A549 (cell line): ENCODE data around the gene NUFIP2. TPM values are rescaled to one million over a fixed set of nuclear protein-coding genes. Genes with fewer than 3 reads are reported as not detected.

Source experiments
- ATAC-seq, 2 experiments: fragments of 200-7000 bp in 1 of 2; fragments of >200 bp in 1 of 2; cut with Nextera tagmentation in 1 of 2; cut with Tn5 transposase in 1 of 2; 3 replicates each; pipeline versions ENCODE4 v1.8.0 to v1.9.1; 2018 to 2020; ENCODE audit warnings: mild to moderate bottlenecking in 1 of 2, moderate library complexity in 1 of 2
- CTCF ChIA-PET: fragments of 300-600 bp; sonication (Branson Sonifier 250); formaldehyde crosslinking; extraction: SDS; loops from one replicate; lab custom pipeline; 2021; ENCODE audit warnings: antibody characterized with exemption, inconsistent platforms; lab: Yijun Ruan, JAX
- POLR2A ChIA-PET: fragments of 350-600 bp; formaldehyde crosslinking; extraction: SDS; loops from one replicate; lab custom pipeline; 2021; ENCODE audit warnings: antibody characterized with exemption, inconsistent platforms; lab: Yijun Ruan, JAX
- DNase-seq, 2 experiments: peaks; one replicate each; pipeline versions ENCODE4 v3.0.0 to v3.0.0-alpha.2; 2011 to 2016; ENCODE audit warnings: low read depth in 1 of 2, low spot score in 1 of 2
- FAIRE-seq: peaks from 2 replicates; lab custom pipeline; 2011; peaks lifted over from hg19 to GRCh38; lab: Jason Lieb, UNC
- H3K27ac ChIP-seq, 2 experiments: fragments of >200 bp; sonication (Bioruptor Twin); formaldehyde crosslinking; 3 replicates each; pipeline ENCODE4 v1.5.1; 2016 to 2017
- H3K4me1 ChIP-seq: fragments of >200 bp; sonication (Bioruptor Twin); formaldehyde crosslinking; 3 replicates; pipeline ENCODE4 v1.6.1; 2016
- H3K4me2 ChIP-seq: fragments of >200 bp; sonication (Bioruptor Twin); formaldehyde crosslinking; 3 replicates; pipeline ENCODE4 v1.6.1; 2016
- H3K4me3 ChIP-seq: fragments of >200 bp; sonication (Bioruptor Twin); formaldehyde crosslinking; 3 replicates; pipeline ENCODE4 v1.5.1; 2016
- H3K9me3 ChIP-seq: fragments of >200 bp; sonication (Bioruptor Twin); formaldehyde crosslinking; 3 replicates; pipeline ENCODE4 v1.6.1; 2016
- BHLHE40 ChIP-seq: IDR thresholded peaks from 2 replicates; pipeline ENCODE4 v1.6.1; 2012; ENCODE audit warnings: low read depth, low read length, inconsistent platforms
- CBX2 ChIP-seq: fragments of 200-600 bp; sonication (generic); IDR thresholded peaks from 2 replicates; pipeline ENCODE4 v1.6.1; 2016; ENCODE audit warnings: low read depth, mild to moderate bottlenecking, borderline replicate concordance
- CHD2 ChIP-seq: fragments of 150-350 bp; IDR thresholded peaks from 2 replicates; pipeline ENCODE4 v1.6.1; 2014; ENCODE audit warnings: low read length; ENCODE audit not compliant: partially characterized antibody
- E2F6 ChIP-seq: IDR thresholded peaks from 2 replicates; pipeline ENCODE4 v1.6.1; 2012; ENCODE audit warnings: low read depth, borderline replicate concordance
- EHF ChIP-seq: fragments of 250-450 bp; sonication (Bioruptor Pico); IDR thresholded peaks from 2 replicates; pipeline ENCODE4 v1.5.0; 2020; ENCODE audit warnings: mild to moderate bottlenecking
- ELK1 ChIP-seq: fragments of 150-350 bp; IDR thresholded peaks from 2 replicates; pipeline ENCODE4 v1.6.1; 2014; ENCODE audit warnings: low read depth, mild to moderate bottlenecking, low read length
- ESRRA ChIP-seq: fragments of 150-350 bp; IDR thresholded peaks from 2 replicates; pipeline ENCODE4 v1.6.1; 2014; ENCODE audit warnings: mild to moderate bottlenecking, low read length, borderline replicate concordance
- FOXS1 ChIP-seq: fragments of 250-450 bp; sonication (Bioruptor Pico); IDR thresholded peaks from 2 replicates; pipeline ENCODE4 v1.5.0; 2020; ENCODE audit warnings: mild to moderate bottlenecking, moderate library complexity
- HDAC2 ChIP-seq: fragments of 200-600 bp; sonication (generic); IDR thresholded peaks from 2 replicates; pipeline ENCODE4 v1.6.1; 2016
- HOXA7 ChIP-seq: fragments of 250-450 bp; sonication (Bioruptor Pico); IDR thresholded peaks from 2 replicates; pipeline ENCODE4 v1.5.0; 2020; ENCODE audit warnings: mild to moderate bottlenecking, moderate library complexity
- HOXB5 ChIP-seq: fragments of 250-450 bp; sonication (Bioruptor Pico); IDR thresholded peaks from 2 replicates; pipeline ENCODE4 v1.5.0; 2020; ENCODE audit warnings: mild to moderate bottlenecking, moderate library complexity
- KDM5A ChIP-seq: fragments of 200-600 bp; sonication (generic); IDR thresholded peaks from 2 replicates; pipeline ENCODE4 v1.6.1; 2016; ENCODE audit warnings: antibody characterized with exemption, mild to moderate bottlenecking
- MAX ChIP-seq: IDR thresholded peaks from 2 replicates; pipeline ENCODE4 v1.6.1; 2012
- MYC ChIP-seq: IDR thresholded peaks from 2 replicates; pipeline ENCODE4 v1.6.1; 2012; ENCODE audit warnings: mild to moderate bottlenecking, inconsistent platforms, low read length, improper control_type of control experiment, borderline replicate concordance
- PBX3 ChIP-seq: IDR thresholded peaks from 2 replicates; pipeline ENCODE4 v1.6.1; 2012
- PHF8 ChIP-seq: fragments of 200-600 bp; sonication (generic); IDR thresholded peaks from 2 replicates; pipeline ENCODE4 v1.6.1; 2016; ENCODE audit warnings: low read depth, mild to moderate bottlenecking, antibody characterized with exemption, moderate library complexity, borderline replicate concordance
- POLR2A ChIP-seq: IDR thresholded peaks from 2 replicates; pipeline ENCODE4 v1.6.1; 2012; ENCODE audit warnings: mild to moderate bottlenecking, low read length
- POLR2AphosphoS2 ChIP-seq: conservative IDR thresholded peaks from 2 replicates; pipeline ENCODE4 v1.6.1; 2012; ENCODE audit warnings: low read length, improper control_type of control experiment, inconsistent platforms
- RAD21 ChIP-seq, 2 experiments: fragments of >200 bp in 1 of 2; sonication (Bioruptor Twin) in 1 of 2; formaldehyde crosslinking in 1 of 2; IDR thresholded peaks in 1 of 2; conservative IDR thresholded peaks in 1 of 2; 2 replicates in 1 of 2; 3 replicates in 1 of 2; pipeline ENCODE4 v1.6.1; 2012 to 2018; ENCODE audit warnings: inconsistent platforms in 1 of 2
- RARB ChIP-seq: fragments of 250-450 bp; sonication (Bioruptor Pico); IDR thresholded peaks from 2 replicates; pipeline ENCODE4 v1.8.0; 2021; ENCODE audit warnings: mild to moderate bottlenecking, moderate library complexity
- RCOR1 ChIP-seq: fragments of 150-350 bp; IDR thresholded peaks from 2 replicates; pipeline ENCODE4 v1.6.1; 2014; ENCODE audit warnings: antibody characterized with exemption, low read length, low read depth
- REST ChIP-seq: fragments of 200-600 bp; sonication (generic); IDR thresholded peaks from 2 replicates; pipeline ENCODE4 v1.6.1; 2016; ENCODE audit warnings: antibody characterized with exemption, mild to moderate bottlenecking, moderate library complexity
- RNF2 ChIP-seq: fragments of 200-600 bp; sonication (generic); IDR thresholded peaks from 2 replicates; pipeline ENCODE4 v1.6.1; 2016; ENCODE audit warnings: low read depth, mild to moderate bottlenecking, antibody characterized with exemption, moderate library complexity, borderline replicate concordance
- SMC3 ChIP-seq: fragments of >200 bp; sonication (Bioruptor Twin); formaldehyde crosslinking; IDR thresholded peaks from 3 replicates; pipeline ENCODE4 v1.6.1; 2018; ENCODE audit warnings: inconsistent platforms
- SREBF2 ChIP-seq: fragments of 450-650 bp; IDR thresholded peaks from 2 replicates; pipeline ENCODE4 v1.6.1; 2014; ENCODE audit warnings: mild to moderate bottlenecking, moderate library complexity
- TP53 ChIP-seq: fragments of 250-450 bp; sonication (Bioruptor Pico); IDR thresholded peaks from 2 replicates; pipeline ENCODE4 v1.5.0; 2021; ENCODE audit warnings: mild to moderate bottlenecking, moderate library complexity
- USF2 ChIP-seq: fragments of 450-650 bp; IDR thresholded peaks from 2 replicates; pipeline ENCODE4 v1.6.1; 2014; ENCODE audit warnings: antibody characterized with exemption
- ZFP36 ChIP-seq: fragments of 450-650 bp; IDR thresholded peaks from 2 replicates; pipeline ENCODE4 v1.6.1; 2014; ENCODE audit warnings: borderline replicate concordance; ENCODE audit not compliant: partially characterized antibody
- ZNF302 ChIP-seq: fragments of 250-450 bp; sonication (Bioruptor Pico); IDR thresholded peaks from 2 replicates; pipeline ENCODE4 v1.9.0; 2021; ENCODE audit warnings: inconsistent platforms, mild to moderate bottlenecking, moderate library complexity
- WGBS: methylation state at CpG from one replicate; pipeline ENCODE4 v1.1.6; 2017; ENCODE audit errors: missing lambda C conversion rate; 5-methylcytosine and 5-hydroxymethylcytosine counted together
- polyA plus RNA-seq, 4 experiments: library from polyadenylated mRNA; depleted of rRNA in 3 of 4; stranded (reverse); fragments of >200 nt; fragmentation: RNase III in 1 of 4; extraction: RNeasy Plus Mini Kit Qiagen cat#74134 plus additional on column Dnase treatment in 1 of 4; gene quantifications; 2 replicates in 3 of 4; 3 replicates in 1 of 4; pipeline ENCODE4 v1.2.3, GENCODE V29; 2011 to 2017

The NUFIP2 gene
- polyA plus RNA-seq, 2 of the 4 experiments (the other 2 are of a cell fraction), result 29.4 to 33.1 TPM

GRCh38 chr17:29245401-29245800 lies 48.5 kb downstream of the NUFIP2 start:
- CTCF ChIA-PET, result interaction anchor here (2.2 to 7.6 kb wide), 3 partner anchors 13 to 45 kb away, joined by 11 to 99 read pairs (median 12); no protein-coding TSS in a partner anchor
- TF ChIP-seq E2F6 (no peak), KDM5A (no peak), FOXS1 (no peak), PBX3 (no peak), RAD21 (conservative IDR thresholded peaks at IDR 0.05 in 1 of 2, IDR thresholded peaks at IDR 0.05 in 1 of 2) (no peak), RCOR1 (no peak), HDAC2 (no peak), RNF2 (no peak), ZNF302 (CRISPR knock-in tag) (no peak), POLR2AphosphoS2 (no peak), SREBF2 (no peak)
- TF ChIP-seq, all 56 proteins: peak for 0
- FAIRE-seq, result no peak
- no peak for DNase-seq
- H3K9me3 ChIP-seq, result no peaks in the 10 kb centered on the region
- no peak for ATAC-seq
- H3K4me2 ChIP-seq, result no peak overlapping the region
- POLR2A ChIA-PET, result no interaction called here
- no peak overlapping the region for H3K4me3 ChIP-seq
- WGBS, result 97% methylated on average over 6 of the region's 6 CpGs
- peak overlapping the region in 1 of 2 experiments; percentile 37; a peak in 2 of 6 replicates for H3K27ac ChIP-seq
- H3K4me1 ChIP-seq, result peaks cover 29% of the 10 kb centered on the region

GRCh38 chr17:29243792-29244191 lies 50.2 kb downstream of the NUFIP2 start:
- Histone ChIP-seq H3K27ac (peak overlapping the region; percentile 2 to 93; a peak in 5 of 6 replicates), H3K9me3 (no peaks in the 10 kb centered on the region), H3K4me3 (no peak overlapping the region), H3K4me1 (peaks cover 33% of the 10 kb centered on the region), H3K4me2 (peak overlapping the region; percentile 26; the same call in 2 of the 3 replicates)
- ChIA-PET CTCF (interaction anchor here (1.0 to 7.8 kb wide), 15 partner anchors 6 to 132 kb away, joined by 3 to 99 read pairs (median 10); no protein-coding TSS in a partner anchor), POLR2A (interaction anchor here (0.5 to 1.2 kb wide), 3 partner anchors 8 to 48 kb away, joined by 3 to 5 read pairs (median 3); no protein-coding TSS in a partner anchor)
- ATAC-seq, result peak; percentile 64 to 72
- WGBS, result 20% methylated on average over 4 of the region's 4 CpGs
- DNase-seq, result peak; percentile 78 to 83
- FAIRE-seq, result peak; percentile 99
- TF ChIP-seq RARB (no peak), SREBF2 (no peak), SMC3 (peak; percentile 70), MYC (no peak), BHLHE40 (no peak), ESRRA (no peak), PHF8 (no peak), TP53 (CRISPR knock-in tag) (no peak), CBX2 (no peak), ELK1 (no peak), RCOR1 (no peak), POLR2A (no peak), HOXA7 (CRISPR knock-in tag) (no peak), ZNF302 (CRISPR knock-in tag) (no peak), CHD2 (no peak), REST (no peak), PBX3 (no peak), MAX (peak; percentile 58; the same call in 1 of the 2 replicates), ZFP36 (no peak), HDAC2 (no peak), HOXB5 (CRISPR knock-in tag) (no peak), EHF (CRISPR knock-in tag) (no peak), USF2 (no peak)
